K562 (cell line): ENCODE measurements around the gene EXOC7.

Experiments
- NR1H2 ChIP-seq: sonication (generic); formaldehyde crosslinking; IDR thresholded peaks from 2 replicates; pipeline ENCODE4 v1.4.0; 2020; ENCODE audit warnings: mild to moderate bottlenecking, missing genetic modification reagents
- TCF7 ChIP-seq: sonication (generic); IDR thresholded peaks from 2 replicates; pipeline ENCODE4 v1.6.1; 2016; ENCODE audit warnings: antibody characterized with exemption, borderline replicate concordance
- TEAD4 ChIP-seq, 2 experiments: sonication (generic) in 1 of 2; formaldehyde crosslinking in 1 of 2; IDR thresholded peaks; 2 replicates each; pipeline versions ENCODE4 v1.6.1 to v1.8.0; 2012 to 2022; ENCODE audit warnings: borderline replicate concordance in 1 of 2, inconsistent platforms in 1 of 2, low read length in 1 of 2, mild to moderate bottlenecking in 1 of 2, missing genetic modification reagents in 1 of 2
- ZNF77 ChIP-seq: fragments of 250-450 bp; sonication (Bioruptor Pico); IDR thresholded peaks from 2 replicates; pipeline ENCODE4 v1.5.0; 2020
- TF ChIP-seq, protein P1 (sequence below), 2 experiments: IDR thresholded peaks; 2 replicates each; pipeline ENCODE4 v1.6.1; 2011; ENCODE audit warnings: borderline replicate concordance in 1 of 2, control low read depth in 1 of 2, low read depth in 1 of 2, low read length in 1 of 2, mild to moderate bottlenecking in 1 of 2, mixed read lengths in 1 of 2, moderate library complexity in 1 of 2; ENCODE audit not compliant: insufficient read depth in 1 of 2, insufficient read length in 1 of 2, poor library complexity in 1 of 2, severe bottlenecking in 1 of 2; ENCODE audit errors: extremely low read depth in 1 of 2
- TF ChIP-seq, protein P2 (sequence below): sonication (generic); formaldehyde crosslinking; IDR thresholded peaks from 2 replicates; pipeline ENCODE4 v1.8.0; 2022; ENCODE audit warnings: mild to moderate bottlenecking, missing genetic modification reagents

DNA sequence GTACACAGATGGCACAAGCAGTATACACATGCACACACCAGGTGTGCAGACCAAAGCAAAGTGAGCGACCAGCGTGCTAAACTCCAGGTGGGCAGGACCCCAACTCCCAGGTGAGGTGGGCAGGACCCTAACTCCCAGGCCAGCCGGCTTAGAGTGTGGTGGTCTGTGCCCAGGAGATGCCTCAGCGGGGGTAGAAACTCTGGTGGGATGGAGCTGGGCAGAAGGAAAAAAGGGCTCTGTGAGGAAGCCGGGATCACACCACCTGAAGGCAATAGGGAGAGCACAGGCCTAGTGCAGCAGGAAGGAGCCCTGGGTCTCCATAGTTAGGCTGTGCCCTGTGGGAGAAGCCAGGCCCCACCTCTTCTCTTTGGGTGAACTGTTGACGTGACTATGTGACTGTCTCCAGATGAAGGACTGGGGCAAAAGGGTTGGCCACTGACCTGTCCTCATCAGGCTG is 39.0 kb upstream of the EXOC7 start:
- TF ChIP-seq, protein P1, sequence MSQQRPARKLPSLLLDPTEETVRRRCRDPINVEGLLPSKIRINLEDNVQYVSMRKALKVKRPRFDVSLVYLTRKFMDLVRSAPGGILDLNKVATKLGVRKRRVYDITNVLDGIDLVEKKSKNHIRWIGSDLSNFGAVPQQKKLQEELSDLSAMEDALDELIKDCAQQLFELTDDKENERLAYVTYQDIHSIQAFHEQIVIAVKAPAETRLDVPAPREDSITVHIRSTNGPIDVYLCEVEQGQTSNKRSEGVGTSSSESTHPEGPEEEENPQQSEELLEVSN (IDR thresholded peaks at IDR 0.05; ENCODE audit: borderline replicate concordance in 1 of 2, extremely low read depth in 1 of 2, insufficient read depth in 1 of 2, insufficient read length in 1 of 2, low read depth in 1 of 2, low read length in 1 of 2, poor library complexity in 1 of 2, severe bottlenecking in 1 of 2) = no peak
- TF ChIP-seq TEAD4 (IDR thresholded peaks at IDR 0.05; ENCODE audit: low read length) = no peak
- TF ChIP-seq TEAD4 (CRISPR knock-in tag; IDR thresholded peaks at IDR 0.05; ENCODE audit: borderline replicate concordance) = no peak
- no peak for TF ChIP-seq TCF7
- TF ChIP-seq, protein P2, sequence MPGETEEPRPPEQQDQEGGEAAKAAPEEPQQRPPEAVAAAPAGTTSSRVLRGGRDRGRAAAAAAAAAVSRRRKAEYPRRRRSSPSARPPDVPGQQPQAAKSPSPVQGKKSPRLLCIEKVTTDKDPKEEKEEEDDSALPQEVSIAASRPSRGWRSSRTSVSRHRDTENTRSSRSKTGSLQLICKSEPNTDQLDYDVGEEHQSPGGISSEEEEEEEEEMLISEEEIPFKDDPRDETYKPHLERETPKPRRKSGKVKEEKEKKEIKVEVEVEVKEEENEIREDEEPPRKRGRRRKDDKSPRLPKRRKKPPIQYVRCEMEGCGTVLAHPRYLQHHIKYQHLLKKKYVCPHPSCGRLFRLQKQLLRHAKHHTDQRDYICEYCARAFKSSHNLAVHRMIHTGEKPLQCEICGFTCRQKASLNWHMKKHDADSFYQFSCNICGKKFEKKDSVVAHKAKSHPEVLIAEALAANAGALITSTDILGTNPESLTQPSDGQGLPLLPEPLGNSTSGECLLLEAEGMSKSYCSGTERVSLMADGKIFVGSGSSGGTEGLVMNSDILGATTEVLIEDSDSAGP (CRISPR knock-in tag) = no peak
- no peak for TF ChIP-seq NR1H2 (CRISPR knock-in tag)
- TF ChIP-seq ZNF77 = no peak
